ENCODE data around the gene LMF2. TPM values are rescaled to one million over a fixed set of nuclear protein-coding genes. Genes with fewer than 3 reads are reported as not detected.

LMF2 gene
- total RNA-seq, 1 donor from 2014 or later, result 93.2 TPM

- no peak overlapping the region for H2AFZ ChIP-seq (ENCODE audit: low read depth, low read length)
- Mint-ChIP-seq H3K4me3 (ENCODE audit: unreplicated experiment) (peak overlapping the region; percentile 90), H3K36me3 (ENCODE audit: low read depth, unreplicated experiment) (peaks cover 4% of the 10 kb centered on the region), H3K27me3 (ENCODE audit: low read depth, unreplicated experiment) (peaks cover 10% of the 10 kb centered on the region), H3K27ac (ENCODE audit: unreplicated experiment) (peak overlapping the region; percentile 14), H3K9me3 (ENCODE audit: unreplicated experiment) (no peaks in the 10 kb centered on the region), H3K4me1 (ENCODE audit: low read depth, unreplicated experiment) (peaks cover 19% of the 10 kb centered on the region)
- H3K27ac ChIP-seq (ENCODE audit: low read depth, low read length), result no peak overlapping the region
- peaks cover 63% of the 10 kb centered on the region for H3K79me2 ChIP-seq (ENCODE audit: insufficient read depth, low read length)
- no peak for TF ChIP-seq EZH2 (IDR thresholded peaks at IDR 0.05; ENCODE audit: insufficient read depth, low read length)
- no peak for TF ChIP-seq CTCF (IDR thresholded peaks at IDR 0.05; ENCODE audit: insufficient read depth, low read depth, low read length)
- H3K9me3 ChIP-seq (ENCODE audit: insufficient read depth, low read depth, low read length), result no peaks in the 10 kb centered on the region
- peaks cover 61% of the 10 kb centered on the region for H4K20me1 ChIP-seq (ENCODE audit: insufficient read depth, low read length)
- DNase-seq (ENCODE audit: low read depth) (no peak), FAIRE-seq (no peak)
- peak overlapping the region; percentile 88 for H3K9ac ChIP-seq (ENCODE audit: low read length)
- no peaks in the 10 kb centered on the region for H3K27me3 ChIP-seq (ENCODE audit: insufficient read depth, low read length)
- H3K4me3 ChIP-seq (ENCODE audit: insufficient read depth, low read depth, low read length), result peak overlapping the region; percentile 63
- H3K4me1 ChIP-seq (ENCODE audit: insufficient read depth, low read length), result peaks cover 36% of the 10 kb centered on the region
- H3K4me2 ChIP-seq (ENCODE audit: low read length), result peak overlapping the region; percentile 93
- no peaks in the 10 kb centered on the region for H3K36me3 ChIP-seq (ENCODE audit: insufficient read depth, low read length)
Observed at GRCh38 chr22:50473088-50473487, 34.4 kb downstream of the LMF2 start.

GRCh38 chr22:50471962-50472361 lies 35.5 kb downstream of the LMF2 start:
- Histone ChIP-seq H3K79me2 (ENCODE audit: insufficient read depth, low read length) (peaks cover 67% of the 10 kb centered on the region), H3K4me2 (ENCODE audit: low read length) (no peak overlapping the region), H3K4me3 (ENCODE audit: insufficient read depth, low read depth, low read length) (no peak overlapping the region), H3K4me1 (ENCODE audit: insufficient read depth, low read length) (peaks cover 36% of the 10 kb centered on the region), H3K36me3 (ENCODE audit: insufficient read depth, low read length) (no peaks in the 10 kb centered on the region), H3K27me3 (ENCODE audit: insufficient read depth, low read length) (no peaks in the 10 kb centered on the region), H2AFZ (ENCODE audit: low read depth, low read length) (no peak overlapping the region), H3K27ac (ENCODE audit: low read depth, low read length) (no peak overlapping the region), H4K20me1 (ENCODE audit: insufficient read depth, low read length) (peaks cover 71% of the 10 kb centered on the region), H3K9ac (ENCODE audit: low read length) (no peak overlapping the region), H3K9me3 (ENCODE audit: insufficient read depth, low read depth, low read length) (no peaks in the 10 kb centered on the region)
- H3K9me3 Mint-ChIP-seq (ENCODE audit: unreplicated experiment), result no peaks in the 10 kb centered on the region
- H3K27me3 Mint-ChIP-seq (ENCODE audit: low read depth, unreplicated experiment), result peaks cover under 1% of the 10 kb centered on the region
- H3K36me3 Mint-ChIP-seq (ENCODE audit: low read depth, unreplicated experiment), result peaks cover 4% of the 10 kb centered on the region
- peak overlapping the region; percentile 40 for H3K4me3 Mint-ChIP-seq (ENCODE audit: unreplicated experiment)
- DNase-seq (ENCODE audit: low read depth) (no peak), FAIRE-seq (no peak)
- no peak overlapping the region for H3K27ac Mint-ChIP-seq (ENCODE audit: unreplicated experiment)
- TF ChIP-seq EZH2 (IDR thresholded peaks at IDR 0.05; ENCODE audit: insufficient read depth, low read length) (no peak), CTCF (IDR thresholded peaks at IDR 0.05; ENCODE audit: insufficient read depth, low read depth, low read length) (no peak)
- peaks cover 19% of the 10 kb centered on the region for H3K4me1 Mint-ChIP-seq (ENCODE audit: low read depth, unreplicated experiment)

- Mint-ChIP-seq H3K4me1 (ENCODE audit: low read depth, unreplicated experiment) (peaks cover 19% of the 10 kb centered on the region), H3K27me3 (ENCODE audit: low read depth, unreplicated experiment) (no peaks in the 10 kb centered on the region), H3K4me3 (ENCODE audit: unreplicated experiment) (no peak overlapping the region), H3K9me3 (ENCODE audit: unreplicated experiment) (no peaks in the 10 kb centered on the region), H3K27ac (ENCODE audit: unreplicated experiment) (no peak overlapping the region), H3K36me3 (ENCODE audit: low read depth, unreplicated experiment) (peaks cover 4% of the 10 kb centered on the region)
- TF ChIP-seq CTCF (IDR thresholded peaks at IDR 0.05; ENCODE audit: insufficient read depth, low read depth, low read length), result no peak
- TF ChIP-seq EZH2 (IDR thresholded peaks at IDR 0.05; ENCODE audit: insufficient read depth, low read length), result no peak
- Histone ChIP-seq H3K27me3 (ENCODE audit: insufficient read depth, low read length) (no peaks in the 10 kb centered on the region), H3K9ac (ENCODE audit: low read length) (no peak overlapping the region), H2AFZ (ENCODE audit: low read depth, low read length) (no peak overlapping the region), H3K36me3 (ENCODE audit: insufficient read depth, low read length) (no peaks in the 10 kb centered on the region), H3K9me3 (ENCODE audit: insufficient read depth, low read depth, low read length) (no peaks in the 10 kb centered on the region), H3K27ac (ENCODE audit: low read depth, low read length) (no peak overlapping the region), H4K20me1 (ENCODE audit: insufficient read depth, low read length) (peaks cover 75% of the 10 kb centered on the region), H3K4me2 (ENCODE audit: low read length) (no peak overlapping the region), H3K79me2 (ENCODE audit: insufficient read depth, low read length) (peaks cover 67% of the 10 kb centered on the region), H3K4me3 (ENCODE audit: insufficient read depth, low read depth, low read length) (no peak overlapping the region), H3K4me1 (ENCODE audit: insufficient read depth, low read length) (peaks cover 36% of the 10 kb centered on the region)
- DNase-seq (ENCODE audit: low read depth) (no peak), FAIRE-seq (no peak)
Observed at GRCh38 chr22:50471197-50471847, 36.2 kb downstream of the LMF2 start.
